PC-3 (cell line): ENCODE measurements around the gene C3orf85. TPM values are rescaled to one million over a fixed set of nuclear protein-coding genes. Genes with fewer than 3 reads are reported as not detected.

ENCODE experiments used
- ATAC-seq: fragments of 200-7000 bp; cut with Tn5 transposase; 2 replicates; pipeline ENCODE4 v1.9.1; 2020; ENCODE audit warnings: mild to moderate bottlenecking, moderate library complexity
- BruUV-seq: library from RNA; stranded (reverse); fragments of 400-500 nt; replicated peaks from 2 replicates; lab custom pipeline; 2021; lab: Mats Ljungman, UMichigan
- CTCF ChIA-PET: fragments of 300-600 bp; sonication (Branson Sonifier 250); formaldehyde crosslinking; loops from one replicate; lab custom pipeline; 2022; ENCODE audit warnings: antibody characterized with exemption; lab: Charles Lee
- POLR2A ChIA-PET: fragments of 300-600 bp; sonication (Branson Sonifier 250); formaldehyde crosslinking; loops from one replicate; lab custom pipeline; 2022; ENCODE audit warnings: antibody characterized with exemption; ENCODE audit not compliant: unreplicated experiment; lab: Charles Lee
- DNase-seq: peaks from one replicate; pipeline ENCODE4 v3.0.0-alpha.2; 2015
- H2AFZ ChIP-seq: fragments of 300-600 bp; sonication (generic); 2 replicates; pipeline ENCODE4 v1.6.0; 2016; ENCODE audit warnings: antibody characterized with exemption, low read length
- H3F3A ChIP-seq: fragments of 300-600 bp; sonication (generic); one replicate; pipeline ENCODE4 v1.6.0; 2017; ENCODE audit warnings: antibody characterized with exemption, low read length, control low read depth, mild to moderate bottlenecking; ENCODE audit not compliant: unreplicated experiment
- H3K27ac ChIP-seq: fragments of 300-600 bp; sonication (generic); 2 replicates; pipeline ENCODE4 v1.5.1; 2016; ENCODE audit warnings: mild to moderate bottlenecking, low read length
- H3K27me3 ChIP-seq: fragments of 300-600 bp; sonication (generic); 2 replicates; pipeline ENCODE4 v1.6.1; 2016; ENCODE audit warnings: low read length, mixed read lengths
- H3K36me3 ChIP-seq: fragments of 300-600 bp; sonication (generic); 2 replicates; pipeline ENCODE4 v1.6.1; 2016; ENCODE audit warnings: low read depth, mixed run types, low read length, mixed read lengths
- H3K4me1 ChIP-seq: fragments of 300-600 bp; sonication (generic); 2 replicates; pipeline ENCODE4 v1.5.1; 2016; ENCODE audit warnings: low read length; ENCODE audit not compliant: insufficient read depth
- H3K4me2 ChIP-seq: fragments of 300-600 bp; sonication (generic); 2 replicates; pipeline ENCODE4 v1.6.0; 2016; ENCODE audit warnings: low read length
- H3K4me3 ChIP-seq: fragments of 300-600 bp; sonication (generic); 2 replicates; pipeline ENCODE4 v1.5.1; 2016; ENCODE audit warnings: mild to moderate bottlenecking, low read length, mixed read lengths
- H3K79me2 ChIP-seq: fragments of 300-600 bp; sonication (generic); 2 replicates; pipeline ENCODE4 v1.6.1; 2017; ENCODE audit warnings: low read length, mixed read lengths
- H3K9ac ChIP-seq: fragments of 300-600 bp; sonication (generic); 2 replicates; pipeline ENCODE4 v1.6.0; 2016; ENCODE audit warnings: mild to moderate bottlenecking, low read length
- H3K9me2 ChIP-seq: fragments of 300-600 bp; sonication (generic); replicated peaks from 2 replicates; pipeline ENCODE4 v1.6.1; 2016; ENCODE audit warnings: mixed run types, low read length, mixed read lengths
- H3K9me3 ChIP-seq: fragments of 300-600 bp; sonication (generic); 2 replicates; pipeline ENCODE4 v1.6.1; 2016; ENCODE audit warnings: low read length, mixed read lengths
- H4K20me1 ChIP-seq: fragments of 300-600 bp; sonication (generic); 2 replicates; pipeline ENCODE4 v1.6.1; 2016; ENCODE audit warnings: low read length, mixed read lengths
- EZH2 ChIP-seq: fragments of 300-600 bp; sonication (generic); IDR thresholded peaks from one replicate; pipeline ENCODE4 v1.6.1; 2017; ENCODE audit warnings: antibody characterized with exemption, mild to moderate bottlenecking, low read length; ENCODE audit not compliant: unreplicated experiment
- EZH2phosphoT487 ChIP-seq: fragments of 300-600 bp; sonication (generic); IDR thresholded peaks from 2 replicates; pipeline ENCODE4 v1.6.1; 2018; ENCODE audit warnings: mild to moderate bottlenecking, antibody characterized with exemption, low read length, borderline replicate concordance
- intact Hi-C: fragments of 100-400 bp; cut with micrococcal nuclease; formaldehyde crosslinking; loops from 2 replicates; pipeline ENCODE4 v1.9.0; 2023
- total RNA-seq: library from RNA; depleted of rRNA; stranded (reverse); fragments of >200 nt; gene quantifications from 2 replicates; pipeline ENCODE4 v1.2.3, GENCODE V29; 2014
- TF ChIP-seq, protein P1 (sequence below): fragments of 300-600 bp; sonication (generic); conservative IDR thresholded peaks from 2 replicates; pipeline ENCODE4 v1.5.1; 2017; ENCODE audit warnings: antibody characterized with exemption, low read depth, mild to moderate bottlenecking, low read length

C3orf85 gene
- total RNA-seq, 1 experiment from 2014 or later, result not detected

- Histone ChIP-seq H3K27ac (no peak overlapping the region), H3K4me2 (no peak overlapping the region), H4K20me1 (no peaks in the 10 kb centered on the region), H3K4me1 (no peaks in the 10 kb centered on the region), H3K27me3 (peaks cover 62% of the 10 kb centered on the region), H3K4me3 (no peak overlapping the region), H3K9ac (no peak overlapping the region), H3K9me3 (no peaks in the 10 kb centered on the region), H3K9me2 (no peaks in the 10 kb centered on the region), H3K36me3 (no peaks in the 10 kb centered on the region), H3K79me2 (no peaks in the 10 kb centered on the region), H2AFZ (no peak overlapping the region), H3F3A (no peaks in the 10 kb centered on the region)
- ATAC-seq (no peak), DNase-seq (no peak)
- ChIA-PET POLR2A (no interaction called here), CTCF (interaction anchor here (1.0 kb wide), 1 partner anchor 12 kb away, joined by 4 read pairs; no protein-coding TSS in a partner anchor)
- BruUV-seq, result no TSS peak
- intact Hi-C loops, result no loop called here
- TF ChIP-seq, protein P1, sequence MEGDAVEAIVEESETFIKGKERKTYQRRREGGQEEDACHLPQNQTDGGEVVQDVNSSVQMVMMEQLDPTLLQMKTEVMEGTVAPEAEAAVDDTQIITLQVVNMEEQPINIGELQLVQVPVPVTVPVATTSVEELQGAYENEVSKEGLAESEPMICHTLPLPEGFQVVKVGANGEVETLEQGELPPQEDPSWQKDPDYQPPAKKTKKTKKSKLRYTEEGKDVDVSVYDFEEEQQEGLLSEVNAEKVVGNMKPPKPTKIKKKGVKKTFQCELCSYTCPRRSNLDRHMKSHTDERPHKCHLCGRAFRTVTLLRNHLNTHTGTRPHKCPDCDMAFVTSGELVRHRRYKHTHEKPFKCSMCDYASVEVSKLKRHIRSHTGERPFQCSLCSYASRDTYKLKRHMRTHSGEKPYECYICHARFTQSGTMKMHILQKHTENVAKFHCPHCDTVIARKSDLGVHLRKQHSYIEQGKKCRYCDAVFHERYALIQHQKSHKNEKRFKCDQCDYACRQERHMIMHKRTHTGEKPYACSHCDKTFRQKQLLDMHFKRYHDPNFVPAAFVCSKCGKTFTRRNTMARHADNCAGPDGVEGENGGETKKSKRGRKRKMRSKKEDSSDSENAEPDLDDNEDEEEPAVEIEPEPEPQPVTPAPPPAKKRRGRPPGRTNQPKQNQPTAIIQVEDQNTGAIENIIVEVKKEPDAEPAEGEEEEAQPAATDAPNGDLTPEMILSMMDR, result no peak
- TF ChIP-seq EZH2, result no peak
- no peak for TF ChIP-seq EZH2phosphoT487
These were observed 26.9 kb upstream of the C3orf85 start for GRCh38 chr3:109109574-109109973.

GRCh38 chr3:109112946-109113760 is 23.4 kb upstream of the C3orf85 start:
- Histone ChIP-seq H3K4me1 (no peaks in the 10 kb centered on the region), H3K9me2 (no peaks in the 10 kb centered on the region), H3K79me2 (no peaks in the 10 kb centered on the region), H3K9me3 (no peaks in the 10 kb centered on the region), H3K36me3 (no peaks in the 10 kb centered on the region), H3K4me3 (no peak overlapping the region), H4K20me1 (no peaks in the 10 kb centered on the region), H3K27ac (no peak overlapping the region), H3K4me2 (no peak overlapping the region), H2AFZ (no peak overlapping the region), H3K9ac (no peak overlapping the region), H3F3A (no peaks in the 10 kb centered on the region), H3K27me3 (peaks cover 40% of the 10 kb centered on the region)
- ATAC-seq, result no peak
- no peak for DNase-seq
- no TSS peak for BruUV-seq
- no peak for TF ChIP-seq EZH2phosphoT487
- TF ChIP-seq EZH2, result no peak
- TF ChIP-seq, protein P1, result no peak
- ChIA-PET POLR2A (no interaction called here), CTCF (no interaction called here)
- intact Hi-C loops, result no loop called here

DNA sequence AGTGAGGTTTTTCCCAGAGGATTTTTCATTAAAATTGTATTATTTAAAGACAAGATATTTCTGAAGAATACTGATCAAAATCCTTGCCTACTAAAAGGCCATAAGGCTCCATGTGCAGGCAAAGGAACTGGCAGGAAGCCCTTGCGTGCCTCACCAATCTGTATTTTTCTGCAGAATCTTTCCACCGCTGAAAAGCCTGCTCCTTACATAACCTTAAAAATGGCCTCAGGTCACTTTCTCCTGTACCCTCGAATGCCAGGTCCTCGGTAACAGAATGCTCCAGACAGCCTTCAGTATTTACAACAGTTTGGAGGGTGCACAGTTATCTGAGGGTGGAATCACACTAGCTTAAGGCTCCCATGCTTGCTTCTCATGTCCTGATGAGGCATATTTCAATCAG is 21.8 kb upstream of the C3orf85 start:
- TF ChIP-seq, protein P1, result no peak
- TF ChIP-seq EZH2, result no peak
- TF ChIP-seq EZH2phosphoT487, result no peak
- ATAC-seq (no peak), DNase-seq (no peak)
- Histone ChIP-seq H3K9me2 (no peaks in the 10 kb centered on the region), H3F3A (no peaks in the 10 kb centered on the region), H3K4me3 (no peak overlapping the region), H3K4me2 (no peak overlapping the region), H3K27ac (no peak overlapping the region), H3K36me3 (no peaks in the 10 kb centered on the region), H3K27me3 (peaks cover 35% of the 10 kb centered on the region), H3K4me1 (no peaks in the 10 kb centered on the region), H3K9me3 (no peaks in the 10 kb centered on the region), H3K9ac (no peak overlapping the region), H2AFZ (no peak overlapping the region), H4K20me1 (no peaks in the 10 kb centered on the region), H3K79me2 (no peaks in the 10 kb centered on the region)
- no TSS peak for BruUV-seq
- POLR2A ChIA-PET, result no interaction called here
- intact Hi-C loops, result no loop called here
- CTCF ChIA-PET, result no interaction called here
